ENCODE results near the gene FAM83F.

DNA sequence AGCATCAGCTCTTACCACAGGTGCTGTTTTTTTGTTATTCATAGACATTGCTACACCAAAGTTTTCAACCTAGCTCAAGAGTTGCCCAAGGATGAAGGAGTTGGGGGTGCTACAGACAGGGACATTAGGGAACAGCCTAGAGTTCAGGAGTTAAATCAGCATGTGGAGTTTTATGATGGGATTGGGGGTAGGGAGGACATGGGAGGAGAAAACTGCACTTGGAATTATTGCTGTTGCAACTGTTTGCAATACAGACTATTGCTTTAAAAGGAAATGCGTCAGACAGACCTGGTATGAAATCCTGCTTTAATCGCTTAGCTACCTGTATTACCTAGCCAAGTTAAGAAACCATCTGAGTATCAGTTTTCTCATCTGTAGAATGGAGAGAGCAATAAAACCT, 28.3 kb upstream of the FAM83F start:
- TF ChIP-seq RCOR1 (IDR thresholded peaks at IDR 0.05; ENCODE audit: low read depth, low read length) = no peak
- TF ChIP-seq HDAC2 (IDR thresholded peaks at IDR 0.05) = no peak
- TF ChIP-seq CTCF (IDR thresholded peaks at IDR 0.05) = no peak
- no peak for TF ChIP-seq JUN (IDR thresholded peaks at IDR 0.05)
- no peak for TF ChIP-seq CBX2 (IDR thresholded peaks at IDR 0.05; ENCODE audit: borderline replicate concordance, low read depth)
